Activated CD4-positive, alpha-beta T cell treated with anti-CD3 and anti-CD28 coated beads, Interleukin-2, Interleukin-4, amounts not matched to agents 100 ng/mL and 50 ng/mL, durations not matched to agents 16 hours and 8 hours (primary cell): Measurements from ENCODE around the gene CCDC18.
A peak's percentile ranks its signal among the peaks of the same experiment; 100 is the strongest.
"Not testable (repeated sequence)": the region's sequence is repeated elsewhere in the genome, so short reads cannot be mapped to it uniquely, and the experiment has no call there.

Source experiments
- DNase-seq: peaks from one replicate; pipeline ENCODE4 v3.0.0-alpha.2; 2020; ENCODE audit warnings: low spot score

CCDC18 gene

GRCh38 chr1:93171549-93172034 lies 8.9 kb upstream of the CCDC18 start:
- no peak for DNase-seq

GRCh38 chr1:93172778-93173177 lies 7.7 kb upstream of the CCDC18 start:
- DNase-seq, result no peak

GRCh38 chr1:93174638-93175037 lies 5.9 kb upstream of the CCDC18 start:
- not testable (repeated sequence) for DNase-seq

- DNase-seq, result no peak
These were observed 2.5 kb upstream of the CCDC18 start for GRCh38 chr1:93177991-93178390.

GRCh38 chr1:93178418-93178817 lies 2.1 kb upstream of the CCDC18 start:
- DNase-seq, result no peak

GRCh38 chr1:93179886-93180722 lies 420 bp upstream of the CCDC18 start, which contains the start of gene TMED5:
TSS of gene TMED5 (minus strand) at chr1:93180413. CDS start at chr1:93180242, 171 bp downstream.
- DNase-seq, result peak; percentile 98

- no peak for DNase-seq
These were observed 6.1 kb downstream of the CCDC18 start for GRCh38 chr1:93186667-93187066.

GRCh38 chr1:93190432-93190831 lies 9.9 kb downstream of the CCDC18 start:
- DNase-seq, result no peak

- no peak for DNase-seq
These were observed 13.9 kb downstream of the CCDC18 start for GRCh38 chr1:93194231-93194990.

- DNase-seq, result no peak
These were observed 16.1 kb downstream of the CCDC18 start for GRCh38 chr1:93196591-93196990.

- no peak for DNase-seq
These were observed 18.6 kb downstream of the CCDC18 start for GRCh38 chr1:93199150-93199549.

GRCh38 chr1:93200086-93200620 lies 19.6 kb downstream of the CCDC18 start:
- no peak for DNase-seq

- DNase-seq, result no peak
These were observed 20.2 kb downstream of the CCDC18 start for GRCh38 chr1:93200714-93201113.

- DNase-seq, result no peak
These were observed 25.5 kb downstream of the CCDC18 start for GRCh38 chr1:93205892-93206566.

- no peak for DNase-seq
These were observed 26.0 kb downstream of the CCDC18 start for GRCh38 chr1:93206567-93206954.

- no peak for DNase-seq
These were observed 26.7 kb downstream of the CCDC18 start for GRCh38 chr1:93207211-93207610.

GRCh38 chr1:93215322-93215721 lies 34.8 kb downstream of the CCDC18 start:
- DNase-seq, result no peak

GRCh38 chr1:93219443-93219842 lies 38.9 kb downstream of the CCDC18 start:
- peak; percentile 39 for DNase-seq

- DNase-seq, result not testable (repeated sequence)
These were observed 40.2 kb downstream of the CCDC18 start for GRCh38 chr1:93220716-93221115.

GRCh38 chr1:93221913-93222312 lies 41.4 kb downstream of the CCDC18 start:
- no peak for DNase-seq

- DNase-seq, result no peak
These were observed 42.6 kb downstream of the CCDC18 start for GRCh38 chr1:93223023-93223675.

- DNase-seq, result no peak
These were observed 54.7 kb downstream of the CCDC18 start for GRCh38 chr1:93235261-93235660.
